ENCODE measurements around the gene BEST1.

Gene BEST1

DNA sequence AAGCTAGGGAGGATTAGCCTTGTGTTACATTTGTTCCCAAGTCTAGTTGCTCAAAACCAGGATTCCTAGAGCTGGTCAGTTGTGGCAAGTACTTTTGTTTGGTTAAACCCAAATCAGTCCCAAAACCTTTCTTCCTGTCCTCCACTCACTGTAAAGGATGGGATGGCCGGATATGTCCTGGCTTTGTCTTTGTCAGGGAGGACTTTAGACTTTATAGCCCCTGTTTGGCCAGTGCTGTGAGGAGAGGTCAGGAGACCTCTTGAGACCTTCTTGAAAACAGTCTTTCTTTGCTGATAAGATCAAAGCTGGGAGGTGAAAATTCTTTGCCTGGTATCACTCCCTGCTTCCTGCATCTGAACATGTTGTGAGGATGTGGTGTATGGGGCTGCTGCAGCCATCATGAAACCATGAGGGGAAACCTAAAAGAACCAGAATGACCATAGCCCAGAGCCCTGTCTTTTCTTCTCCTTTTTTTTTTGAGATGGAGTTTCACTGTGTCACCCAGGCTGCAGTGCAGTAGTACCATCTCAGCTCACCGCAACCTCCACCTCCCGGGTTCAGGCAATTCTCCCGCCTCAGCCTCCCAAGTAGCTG is 60.9 kb downstream of the BEST1 start:
- DNase-seq (ENCODE audit: insufficient read length, low spot score) (no peak), FAIRE-seq (no peak)

DNA sequence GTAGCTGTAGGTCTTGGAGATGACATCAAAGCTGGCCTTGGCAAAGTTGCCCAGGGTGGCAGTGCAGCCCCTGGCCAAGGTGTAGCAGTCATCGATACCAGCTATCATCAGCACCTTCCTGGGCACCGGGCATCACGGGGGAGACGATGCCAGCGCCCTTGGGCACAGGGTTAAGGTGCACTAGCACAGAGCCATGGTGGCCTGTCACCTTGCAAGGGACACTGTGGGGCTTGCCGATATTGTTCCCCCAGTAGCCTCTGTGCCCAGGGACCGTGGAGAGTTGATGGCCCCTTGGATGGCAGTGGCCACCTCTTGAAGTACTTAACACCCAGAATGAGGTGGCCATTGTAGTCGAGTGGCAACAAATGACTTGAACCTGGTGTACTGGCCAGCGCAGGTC is 61.7 kb downstream of the BEST1 start:
- FAIRE-seq (no peak), DNase-seq (ENCODE audit: insufficient read length, low spot score) (no peak)

DNA sequence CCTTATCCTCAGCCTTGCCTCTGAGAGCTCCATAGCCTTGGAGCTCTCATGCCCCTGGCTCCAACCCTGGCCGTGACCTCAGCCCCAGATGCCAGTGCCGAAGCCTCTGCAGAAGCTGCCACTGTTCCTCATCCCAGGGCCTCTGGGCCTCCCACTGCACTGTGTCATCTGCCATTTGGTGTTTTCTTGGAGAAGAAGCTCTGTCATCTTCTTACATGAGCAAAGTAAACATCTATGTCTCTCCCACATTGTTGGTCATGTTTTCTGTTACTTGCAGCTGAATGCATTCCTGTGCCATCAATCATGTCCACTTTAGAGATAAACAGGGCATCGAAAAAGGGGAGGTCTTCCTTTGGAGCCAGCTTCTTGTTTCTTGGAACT is 62.3 kb downstream of the BEST1 start:
- no peak for FAIRE-seq
- DNase-seq (ENCODE audit: insufficient read length, low spot score), result no peak

DNA sequence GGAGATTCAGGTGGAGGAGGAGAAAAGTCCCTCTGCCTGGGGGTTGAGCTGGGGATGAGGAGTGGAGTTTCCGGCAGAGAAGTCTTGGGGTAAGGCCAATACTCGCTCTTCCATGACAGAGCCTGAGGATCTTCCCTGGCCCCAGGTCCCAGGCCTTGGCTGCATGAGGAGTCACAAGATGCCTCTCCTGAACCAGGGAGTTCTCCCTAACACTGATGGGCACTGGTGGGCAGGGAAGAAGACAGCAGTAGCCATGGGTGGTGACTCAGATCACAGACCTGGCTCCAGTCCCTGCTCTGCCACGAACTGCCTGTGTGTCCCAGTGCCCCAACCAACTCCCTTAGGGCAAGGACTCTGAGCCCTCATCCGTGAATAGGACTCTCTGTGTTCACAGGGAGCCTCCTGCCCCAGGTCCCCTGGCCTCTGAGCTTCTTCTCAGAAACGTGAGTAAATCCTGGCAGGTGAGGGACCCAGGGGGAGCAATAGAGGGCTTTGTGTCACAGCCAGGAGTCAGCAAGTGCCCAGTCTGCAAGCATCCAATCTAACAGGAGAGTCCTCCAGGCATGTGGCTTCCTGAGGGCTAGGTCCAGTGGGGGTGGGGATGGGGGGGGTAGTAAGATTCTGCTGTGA is 62.8 kb downstream of the BEST1 start:
- DNase-seq (ENCODE audit: insufficient read length, low spot score) (no peak), FAIRE-seq (no peak)
